Neuronal stem cell (in vitro differentiated cells): ENCODE data around the gene MKS1.

Experiments
- DNase-seq: peaks from one replicate; pipeline ENCODE4 v3.0.0-alpha.2; 2013; ENCODE audit warnings: low spot score
- H2AFZ ChIP-seq: one replicate; pipeline ENCODE4 v1.6.1; 2013; ENCODE audit warnings: mild to moderate bottlenecking, low read length, inconsistent platforms
- H2AK5ac ChIP-seq: 2 replicates; pipeline ENCODE4 v1.6.1; 2013; ENCODE audit warnings: low read depth, mild to moderate bottlenecking, inconsistent platforms, low read length, moderate library complexity, mixed read lengths
- H2BK120ac ChIP-seq: 2 replicates; pipeline ENCODE4 v1.6.1; 2013; ENCODE audit warnings: low read depth, mild to moderate bottlenecking, inconsistent platforms, low read length, moderate library complexity, mixed read lengths
- H2BK12ac ChIP-seq: one replicate; pipeline ENCODE4 v1.6.1; 2013; ENCODE audit warnings: low read length, inconsistent platforms
- H2BK15ac ChIP-seq: 2 replicates; pipeline ENCODE4 v1.6.1; 2013; ENCODE audit warnings: mild to moderate bottlenecking, low read length, inconsistent platforms, mixed read lengths
- H2BK5ac ChIP-seq: one replicate; pipeline ENCODE4 v1.6.1; 2013; ENCODE audit warnings: inconsistent platforms, mild to moderate bottlenecking, low read length, moderate library complexity
- H3K14ac ChIP-seq: one replicate; pipeline ENCODE4 v1.6.1; 2013; ENCODE audit warnings: low read length, inconsistent platforms
- H3K18ac ChIP-seq: 2 replicates; pipeline ENCODE4 v1.6.1; 2013; ENCODE audit warnings: low read length, inconsistent platforms
- H3K23ac ChIP-seq: 2 replicates; pipeline ENCODE4 v1.6.1; 2013; ENCODE audit warnings: low read depth, mild to moderate bottlenecking, mixed read lengths, low read length, inconsistent platforms; ENCODE audit not compliant: poor library complexity
- H3K27ac ChIP-seq: replicated peaks from 3 replicates; pipeline ENCODE4 v1.5.1; 2013; ENCODE audit warnings: low read length, inconsistent platforms
- H3K27me3 ChIP-seq, 3 experiments: 2 replicates each; pipeline ENCODE4 v1.6.1; 2013; ENCODE audit warnings: low read length in 3 of 3, mild to moderate bottlenecking in 2 of 3, inconsistent platforms in 1 of 3, low read depth in 1 of 3, mixed read lengths in 1 of 3, moderate library complexity in 1 of 3; ENCODE audit not compliant: control insufficient read depth in 3 of 3, insufficient read depth in 3 of 3
- H3K36me3 ChIP-seq, 2 donors: replicated peaks in 1 of 2; 2 replicates each; pipeline ENCODE4 v1.6.1; 2013; ENCODE audit warnings: low read length in 2 of 2; ENCODE audit not compliant: control insufficient read depth in 2 of 2, insufficient read depth in 2 of 2
- H3K4ac ChIP-seq: 2 replicates; pipeline ENCODE4 v1.6.1; 2013; ENCODE audit warnings: inconsistent platforms, mild to moderate bottlenecking, low read length, moderate library complexity
- H3K4me1 ChIP-seq, 2 donors: 1 replicate in 1 of 2; 2 replicates in 1 of 2; pipeline ENCODE4 v1.6.1; 2013; ENCODE audit warnings: low read length in 2 of 2, low read depth in 1 of 2; ENCODE audit not compliant: control insufficient read depth in 2 of 2, insufficient read depth in 1 of 2
- H3K4me2 ChIP-seq: one replicate; pipeline ENCODE4 v1.6.1; 2013; ENCODE audit warnings: mild to moderate bottlenecking, low read length, inconsistent platforms; ENCODE audit not compliant: insufficient read depth, poor library complexity, severe bottlenecking
- H3K4me3 ChIP-seq, 2 donors: 2 replicates each; pipeline ENCODE4 v1.5.1; 2013; ENCODE audit warnings: low read length in 2 of 2, mild to moderate bottlenecking in 2 of 2, inconsistent platforms in 1 of 2, moderate library complexity in 1 of 2
- H3K79me1 ChIP-seq: one replicate; pipeline ENCODE4 v1.6.1; 2013; ENCODE audit warnings: low read depth, mild to moderate bottlenecking, inconsistent platforms, low read length, moderate library complexity
- H3K9ac ChIP-seq: one replicate; pipeline ENCODE4 v1.6.1; 2013; ENCODE audit warnings: mild to moderate bottlenecking, low read depth, low read length, inconsistent platforms; ENCODE audit not compliant: poor library complexity
- H3K9me3 ChIP-seq, 2 donors: replicated peaks in 1 of 2; 2 replicates each; pipeline versions ENCODE3 to v1.6.1; 2013; ENCODE audit warnings: low read length in 2 of 2, mild to moderate bottlenecking in 2 of 2, inconsistent platforms in 1 of 2, low read depth in 1 of 2, mixed read lengths in 1 of 2, moderate library complexity in 1 of 2; ENCODE audit not compliant: control insufficient read depth in 2 of 2, insufficient read depth in 1 of 2
- H4K8ac ChIP-seq: one replicate; pipeline ENCODE4 v1.6.1; 2013; ENCODE audit warnings: low read depth, mild to moderate bottlenecking, inconsistent platforms, low read length, moderate library complexity
- H4K91ac ChIP-seq: one replicate; pipeline ENCODE4 v1.6.1; 2013; ENCODE audit warnings: low read length, low read depth, mild to moderate bottlenecking, inconsistent platforms; ENCODE audit not compliant: poor library complexity
- WGBS, 2 donors: extraction: QIAGEN DNeasy Blood & Tissue Kit; methylation state at CpG; one replicate each; pipeline ENCODE4 v1.1.7; 2013; ENCODE audit warnings: missing lambda C conversion rate in 2 of 2, mixed read lengths in 1 of 2; ENCODE audit not compliant: insufficient read length in 2 of 2, insufficient replicate concordance in 1 of 2; ENCODE audit errors: extremely low coverage in 2 of 2; 5-methylcytosine and 5-hydroxymethylcytosine counted together

The MKS1 gene

GRCh38 chr17:58232707-58233156 lies 13.7 kb upstream of the MKS1 start:
- Histone ChIP-seq H2BK5ac (no peak overlapping the region), H4K91ac (no peak overlapping the region), H3K4me1 (peaks cover 0 to 9% of the 10 kb centered on the region in 2 donors), H3K14ac (no peak overlapping the region), H2BK15ac (no peak overlapping the region), H3K4ac (no peak overlapping the region), H3K18ac (no peak overlapping the region), H3K23ac (no peak overlapping the region), H3K36me3 (no peaks in the 10 kb centered on the region), H3K27me3 (peaks cover 0 to 46% (median 0%) of the 10 kb centered on the region in 3 experiments), H3K27ac (no peak overlapping the region), H3K9me3 (no peaks in the 10 kb centered on the region), H3K4me2 (no peak overlapping the region), H2AK5ac (no peak overlapping the region), H2BK120ac (no peak overlapping the region), H3K4me3 (no peak overlapping the region), H4K8ac (no peak overlapping the region), H3K9ac (no peak overlapping the region), H2AFZ (peak overlapping the region; percentile 5), H2BK12ac (no peak overlapping the region), H3K79me1 (no peaks in the 10 kb centered on the region)
- no CpG with 5 or more reads among the region's 12 CpGs for WGBS, 2 donors
- no peak for DNase-seq

GRCh38 chr17:58231641-58232040 lies 12.6 kb upstream of the MKS1 start:
- H3K4me1 ChIP-seq: peaks cover 0 to 9% of the 10 kb centered on the region in 2 donors
- H4K91ac ChIP-seq: no peak overlapping the region
- no peak overlapping the region for H2BK5ac ChIP-seq
- H3K79me1 ChIP-seq: no peaks in the 10 kb centered on the region
- no peak overlapping the region for H3K4me2 ChIP-seq
- no peak overlapping the region for H2BK12ac ChIP-seq
- no peak overlapping the region for H3K4me3 ChIP-seq
- H2AFZ ChIP-seq: no peak overlapping the region
- H3K36me3 ChIP-seq: no peaks in the 10 kb centered on the region
- no peak overlapping the region for H3K9ac ChIP-seq
- H2AK5ac ChIP-seq: no peak overlapping the region
- WGBS, 2 donors: no CpG with 5 or more reads among the region's 2 CpGs
- peaks cover 0 to 47% (median 0%) of the 10 kb centered on the region in 3 experiments for H3K27me3 ChIP-seq
- no peak overlapping the region for H3K23ac ChIP-seq
- H3K18ac ChIP-seq: no peak overlapping the region
- H3K9me3 ChIP-seq: no peaks in the 10 kb centered on the region
- no peak overlapping the region for H3K27ac ChIP-seq
- no peak overlapping the region for H4K8ac ChIP-seq
- no peak overlapping the region for H3K4ac ChIP-seq
- no peak overlapping the region for H2BK15ac ChIP-seq
- DNase-seq: no peak
- no peak overlapping the region for H3K14ac ChIP-seq
- no peak overlapping the region for H2BK120ac ChIP-seq

GRCh38 chr17:58229881-58230280 lies 10.8 kb upstream of the MKS1 start:
- WGBS, 2 donors: no CpG with 5 or more reads among the region's 4 CpGs
- H3K18ac ChIP-seq: no peak overlapping the region
- no peak overlapping the region for H2AFZ ChIP-seq

GRCh38 chr17:58229384-58229783 lies 10.3 kb upstream of the MKS1 start:
- no CpG with 5 or more reads among the region's 1 CpG for WGBS, 2 donors

More at GRCh38 chr17:58229881-58230280, 10.8 kb upstream of the MKS1 start:
- Histone ChIP-seq H3K27ac (no peak overlapping the region), H3K4ac (no peak overlapping the region), H4K91ac (no peak overlapping the region), H3K14ac (no peak overlapping the region), H2BK15ac (no peak overlapping the region), H3K23ac (no peak overlapping the region), H3K9me3 (peaks cover 0 to 1% of the 10 kb centered on the region in 2 donors), H3K4me3 (no peak overlapping the region), H3K79me1 (no peaks in the 10 kb centered on the region), H3K36me3 (no peaks in the 10 kb centered on the region), H3K9ac (no peak overlapping the region), H4K8ac (no peak overlapping the region), H2BK12ac (no peak overlapping the region), H2AK5ac (no peak overlapping the region), H3K4me1 (peaks cover 0 to 9% of the 10 kb centered on the region in 2 donors), H2BK5ac (no peak overlapping the region), H2BK120ac (no peak overlapping the region), H3K27me3 (peaks cover 0 to 37% (median 0%) of the 10 kb centered on the region in 3 experiments), H3K4me2 (no peak overlapping the region)
- no peak for DNase-seq

More at GRCh38 chr17:58229384-58229783, 10.3 kb upstream of the MKS1 start:
- H2BK120ac ChIP-seq: no peak overlapping the region
- peaks cover 0 to 9% of the 10 kb centered on the region in 2 donors for H3K4me1 ChIP-seq
- no peak overlapping the region for H2BK5ac ChIP-seq
- H4K8ac ChIP-seq: no peak overlapping the region
- H3K14ac ChIP-seq: no peak overlapping the region
- H3K4ac ChIP-seq: no peak overlapping the region
- no peak overlapping the region for H3K27ac ChIP-seq
- H4K91ac ChIP-seq: no peak overlapping the region
- peak overlapping the region; percentile 5 for H2AFZ ChIP-seq
- H3K4me3 ChIP-seq: no peak overlapping the region
- H2BK12ac ChIP-seq: no peak overlapping the region
- H2BK15ac ChIP-seq: no peak overlapping the region
- H3K27me3 ChIP-seq: peaks cover 0 to 33% (median 0%) of the 10 kb centered on the region in 3 experiments
- no peaks in the 10 kb centered on the region for H3K79me1 ChIP-seq
- H3K18ac ChIP-seq: no peak overlapping the region
- H3K9me3 ChIP-seq: peaks cover 0 to 1% of the 10 kb centered on the region in 2 donors
- H3K36me3 ChIP-seq: no peaks in the 10 kb centered on the region
- H2AK5ac ChIP-seq: no peak overlapping the region
- no peak for DNase-seq
- no peak overlapping the region for H3K23ac ChIP-seq
- no peak overlapping the region for H3K4me2 ChIP-seq
- H3K9ac ChIP-seq: no peak overlapping the region
